Body of pancreas (tissue), 4 donors: ENCODE results near the gene COL27A1. TPM values are rescaled to one million over a fixed set of nuclear protein-coding genes. Genes with fewer than 3 reads are reported as not detected.
A peak's percentile ranks its signal among the peaks of the same experiment; 100 is the strongest.

Experiments
- ATAC-seq: fragments of 150-250 bp; one replicate; pipeline ENCODE4 v1.9.1; 2016
- DNase-seq, 4 donors: peaks; one replicate each; pipeline ENCODE4 v3.0.0-alpha.2; 2019
- H3K27ac ChIP-seq, 4 donors: fragments of 200-600 bp; sonication (generic); 1 replicate in 3 of 4; 2 replicates in 1 of 4; pipeline versions ENCODE4 v1.5.1 to v1.6.1; 2016 to 2019; ENCODE audit warnings: mild to moderate bottlenecking in 1 of 4, mixed read lengths in 1 of 4, moderate library complexity in 1 of 4
- H3K27me3 ChIP-seq, 2 donors: fragments of 200-600 bp; sonication (generic); one replicate each; pipeline ENCODE4 v1.6.0; 2016; ENCODE audit warnings: mild to moderate bottlenecking in 1 of 2
- H3K36me3 ChIP-seq, 2 donors: fragments of 200-600 bp; sonication (generic); replicated peaks in 1 of 2; 2 replicates each; pipeline ENCODE4 v1.5.1; 2016; ENCODE audit warnings: low read depth in 2 of 2; ENCODE audit not compliant: insufficient read depth in 1 of 2
- H3K4me1 ChIP-seq: fragments of 200-600 bp; sonication (generic); one replicate; pipeline ENCODE4 v1.6.0; 2016
- H3K4me3 ChIP-seq, 2 donors: fragments of 200-600 bp; sonication (generic); 1 replicate in 1 of 2; 2 replicates in 1 of 2; pipeline ENCODE4 v1.5.1; 2016 to 2019
- H3K9me3 ChIP-seq, 3 donors: fragments of 200-600 bp; sonication (generic); 1 replicate in 2 of 3; 2 replicates in 1 of 3; pipeline ENCODE4 v1.5.1; 2016
- POLR2A ChIP-seq, 3 donors: fragments of 450-650 bp; IDR thresholded peaks; one replicate each; pipeline ENCODE4 v1.6.1; 2016; ENCODE audit warnings: antibody characterized with exemption in 3 of 3, mild to moderate bottlenecking in 2 of 3
- WGBS, 2 donors: methylation state at CpG; one replicate each; pipeline ENCODE4 v1.1.5; 2017; 5-methylcytosine and 5-hydroxymethylcytosine counted together
- intact Hi-C: fragments of 100-400 bp; cut with DNase I; formaldehyde crosslinking; loops from one replicate; pipeline ENCODE4 v1.15.1; 2023
- total RNA-seq, 2 donors: library from RNA; depleted of rRNA; stranded (reverse); fragments of >200 nt; gene quantifications; one replicate each; pipeline ENCODE4 v1.1.0, GENCODE V29; 2016
- TF ChIP-seq, protein P1 (sequence below), 7 experiments: fragments of 450-650 bp in 4 of 7; fragments of 200-600 bp in 3 of 7; sonication (generic) in 3 of 7; IDR thresholded peaks; one replicate each; pipeline ENCODE4 v1.5.1; 2016 to 2019; ENCODE audit warnings: antibody characterized with exemption in 7 of 7

Gene COL27A1
- total RNA-seq, 2 donors from 2014 or later, result 24.1 to 58.0 TPM

DNA sequence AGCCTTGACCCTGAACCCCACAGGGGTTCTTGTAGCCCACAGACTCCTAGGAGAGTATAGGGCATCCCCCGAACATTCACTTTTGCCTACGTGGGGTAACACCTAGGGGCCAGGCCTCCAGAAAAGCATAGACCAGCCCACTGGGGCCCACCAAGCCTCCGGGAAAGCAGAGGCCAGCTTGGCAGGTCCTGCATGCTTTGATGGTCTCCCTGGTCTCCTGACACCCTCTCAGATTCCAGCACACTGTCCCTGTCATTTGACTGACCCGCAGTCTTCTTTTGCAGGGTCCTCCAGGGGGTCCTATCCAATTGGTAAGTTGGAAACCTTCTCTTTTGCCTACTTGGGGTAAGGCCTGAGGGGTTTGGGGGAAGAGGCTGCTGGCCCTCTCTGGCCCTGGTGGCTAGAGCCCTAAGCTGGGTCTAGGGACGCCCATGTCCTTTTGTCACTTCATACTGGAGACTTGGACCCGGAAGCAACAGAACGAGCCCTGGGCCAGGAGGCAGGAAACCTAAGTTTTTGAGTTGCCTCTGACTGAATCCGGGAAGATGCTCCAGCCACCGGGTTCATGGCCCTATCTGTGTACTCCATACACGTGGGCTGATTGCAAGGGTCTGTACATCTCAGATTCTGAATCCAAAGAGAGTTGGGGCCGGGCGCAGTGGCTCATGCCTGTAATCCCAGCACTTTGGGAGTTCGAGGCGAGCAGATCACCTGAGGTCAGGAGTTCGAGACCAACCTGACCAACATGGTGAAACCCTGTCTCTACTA, 146.6 kb downstream of the COL27A1 start:
- no peaks in the 10 kb centered on the region for H3K9me3 ChIP-seq
- intact Hi-C loops, result no loop called here
- no peaks in the 10 kb centered on the region for H3K27me3 ChIP-seq
- H3K4me3 ChIP-seq, result no peak overlapping the region
- no peak for TF ChIP-seq POLR2A (IDR thresholded peaks at IDR 0.05)
- TF ChIP-seq, protein P1, sequence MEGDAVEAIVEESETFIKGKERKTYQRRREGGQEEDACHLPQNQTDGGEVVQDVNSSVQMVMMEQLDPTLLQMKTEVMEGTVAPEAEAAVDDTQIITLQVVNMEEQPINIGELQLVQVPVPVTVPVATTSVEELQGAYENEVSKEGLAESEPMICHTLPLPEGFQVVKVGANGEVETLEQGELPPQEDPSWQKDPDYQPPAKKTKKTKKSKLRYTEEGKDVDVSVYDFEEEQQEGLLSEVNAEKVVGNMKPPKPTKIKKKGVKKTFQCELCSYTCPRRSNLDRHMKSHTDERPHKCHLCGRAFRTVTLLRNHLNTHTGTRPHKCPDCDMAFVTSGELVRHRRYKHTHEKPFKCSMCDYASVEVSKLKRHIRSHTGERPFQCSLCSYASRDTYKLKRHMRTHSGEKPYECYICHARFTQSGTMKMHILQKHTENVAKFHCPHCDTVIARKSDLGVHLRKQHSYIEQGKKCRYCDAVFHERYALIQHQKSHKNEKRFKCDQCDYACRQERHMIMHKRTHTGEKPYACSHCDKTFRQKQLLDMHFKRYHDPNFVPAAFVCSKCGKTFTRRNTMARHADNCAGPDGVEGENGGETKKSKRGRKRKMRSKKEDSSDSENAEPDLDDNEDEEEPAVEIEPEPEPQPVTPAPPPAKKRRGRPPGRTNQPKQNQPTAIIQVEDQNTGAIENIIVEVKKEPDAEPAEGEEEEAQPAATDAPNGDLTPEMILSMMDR (IDR thresholded peaks at IDR 0.05), result no peak
- no peak overlapping the region for H3K27ac ChIP-seq
- H3K4me1 ChIP-seq, result no peaks in the 10 kb centered on the region
- ATAC-seq (no peak), DNase-seq (peak in 2 of 4 donors; percentile 1 to 6)
- 84 to 86% methylated on average over 9 to 15 of the region's 15 CpGs for WGBS, 2 donors
- H3K36me3 ChIP-seq, result no peaks in the 10 kb centered on the region

DNA sequence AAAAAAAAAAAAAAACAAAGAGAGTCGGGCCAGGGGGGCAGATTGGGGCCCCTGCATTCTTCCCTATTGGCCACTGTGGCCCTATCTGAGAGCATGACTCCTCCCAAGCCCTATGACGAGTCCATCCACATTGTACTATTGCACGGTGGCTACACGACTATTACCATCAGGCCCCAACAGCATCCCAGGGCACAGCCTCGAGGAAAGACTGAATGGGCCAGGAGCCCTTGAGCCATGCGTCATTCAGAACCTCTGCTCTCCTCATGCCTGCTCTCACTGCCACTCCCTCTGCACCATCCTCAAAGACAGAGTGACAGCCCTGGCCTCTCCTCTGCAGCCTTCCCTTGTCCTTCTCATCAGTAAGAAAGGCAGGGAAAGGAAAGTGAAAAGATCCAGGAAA, 147.4 kb downstream of the COL27A1 start:
- 79 to 88% methylated on average over 6 of the region's 6 CpGs for WGBS, 2 donors
- TF ChIP-seq POLR2A (IDR thresholded peaks at IDR 0.05), result no peak
- TF ChIP-seq, protein P1 (IDR thresholded peaks at IDR 0.05), result no peak

DNA sequence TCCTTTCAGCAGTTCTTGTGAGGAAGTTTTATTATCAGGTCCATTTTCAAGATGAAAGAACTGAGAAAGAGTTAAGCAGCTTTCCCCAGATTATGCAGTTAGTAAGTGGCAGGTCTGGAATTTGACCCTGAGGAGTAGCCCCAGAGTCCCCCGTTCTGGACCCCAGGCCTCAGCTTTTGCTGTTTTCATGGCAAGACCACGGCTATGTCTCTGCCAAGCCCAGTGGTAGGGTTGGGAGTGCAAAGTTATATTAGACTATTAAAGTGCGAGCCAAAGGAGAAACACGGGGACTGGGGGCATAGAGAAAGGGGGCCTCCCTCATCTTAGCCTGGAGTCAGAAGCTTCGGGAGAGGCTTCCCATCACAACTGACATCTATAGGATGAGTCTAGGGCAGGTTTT, 148.2 kb downstream of the COL27A1 start:
- TF ChIP-seq POLR2A (IDR thresholded peaks at IDR 0.05), result no peak
- TF ChIP-seq, protein P1 (IDR thresholded peaks at IDR 0.05), result no peak
- ATAC-seq, result no peak
- no peaks in the 10 kb centered on the region for H3K27me3 ChIP-seq
- intact Hi-C loops, result no loop called here
- H3K4me3 ChIP-seq, result no peak overlapping the region
- 70 to 75% methylated on average over 5 of the region's 5 CpGs for WGBS, 2 donors
- H3K9me3 ChIP-seq, result no peaks in the 10 kb centered on the region
- no peaks in the 10 kb centered on the region for H3K36me3 ChIP-seq
- no peaks in the 10 kb centered on the region for H3K4me1 ChIP-seq
- peak in 1 of 4 donors; percentile 3 for DNase-seq
- H3K27ac ChIP-seq, result no peak overlapping the region

More for the DNA sequence above, 147.4 kb downstream of the COL27A1 start:
- Histone ChIP-seq H3K4me3 (no peak overlapping the region), H3K9me3 (no peaks in the 10 kb centered on the region), H3K27me3 (no peaks in the 10 kb centered on the region), H3K4me1 (no peaks in the 10 kb centered on the region), H3K27ac (no peak overlapping the region), H3K36me3 (no peaks in the 10 kb centered on the region)
- no peak for ATAC-seq
- intact Hi-C loops, result no loop called here
- DNase-seq, result peak in 1 of 4 donors; percentile 4

DNA sequence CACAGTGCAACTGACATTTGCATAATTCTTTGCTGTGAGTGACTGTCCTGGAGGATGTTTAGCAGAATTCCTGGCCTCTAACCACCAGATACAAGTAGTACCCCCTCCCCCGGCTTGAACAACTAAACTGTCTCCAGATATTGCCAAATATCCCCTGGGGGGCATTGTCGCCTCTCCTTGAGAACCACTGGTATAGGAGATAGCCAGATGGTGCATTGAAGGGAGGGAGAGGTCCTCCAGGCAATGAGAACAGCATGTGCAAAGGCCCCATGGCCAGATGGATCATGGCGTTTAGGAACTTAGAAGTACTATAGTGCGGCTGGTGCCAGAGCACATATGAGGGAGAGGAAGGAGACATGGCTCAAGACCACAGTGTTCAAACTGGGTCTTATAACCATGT, 148.6 kb downstream of the COL27A1 start:
- Histone ChIP-seq H3K36me3 (no peaks in the 10 kb centered on the region), H3K4me3 (no peak overlapping the region), H3K9me3 (no peaks in the 10 kb centered on the region), H3K27ac (no peak overlapping the region), H3K4me1 (no peaks in the 10 kb centered on the region), H3K27me3 (no peaks in the 10 kb centered on the region)
- ATAC-seq (no peak), DNase-seq (peak in 2 of 4 donors; percentile 1 to 2)
- intact Hi-C loops, result no loop called here
- TF ChIP-seq, protein P1 (IDR thresholded peaks at IDR 0.05), result no peak
- TF ChIP-seq POLR2A (IDR thresholded peaks at IDR 0.05), result no peak
- WGBS, 2 donors, result 93% methylated on average over 4 of the region's 4 CpGs
